Uterus (tissue), 2 donors: Measurements from ENCODE around the gene IKZF3.

Source experiments
- POLR2A ChIP-seq, 2 donors: fragments of 450-650 bp; IDR thresholded peaks; one replicate each; pipeline ENCODE4 v1.6.1; 2016; ENCODE audit warnings: antibody characterized with exemption in 2 of 2, mild to moderate bottlenecking in 1 of 2, moderate library complexity in 1 of 2
- TF ChIP-seq, protein P1 (sequence below), 4 experiments: fragments of 200-600 bp in 2 of 4; fragments of 450-650 bp in 2 of 4; sonication (generic) in 2 of 4; IDR thresholded peaks; one replicate each; pipeline ENCODE4 v1.5.1; 2016 to 2019; ENCODE audit warnings: antibody characterized with exemption in 4 of 4, mild to moderate bottlenecking in 2 of 4, moderate library complexity in 1 of 4

GRCh38 chr17:39822051-39822451, 42.1 kb downstream of the IKZF3 start:
- TF ChIP-seq, protein P1, sequence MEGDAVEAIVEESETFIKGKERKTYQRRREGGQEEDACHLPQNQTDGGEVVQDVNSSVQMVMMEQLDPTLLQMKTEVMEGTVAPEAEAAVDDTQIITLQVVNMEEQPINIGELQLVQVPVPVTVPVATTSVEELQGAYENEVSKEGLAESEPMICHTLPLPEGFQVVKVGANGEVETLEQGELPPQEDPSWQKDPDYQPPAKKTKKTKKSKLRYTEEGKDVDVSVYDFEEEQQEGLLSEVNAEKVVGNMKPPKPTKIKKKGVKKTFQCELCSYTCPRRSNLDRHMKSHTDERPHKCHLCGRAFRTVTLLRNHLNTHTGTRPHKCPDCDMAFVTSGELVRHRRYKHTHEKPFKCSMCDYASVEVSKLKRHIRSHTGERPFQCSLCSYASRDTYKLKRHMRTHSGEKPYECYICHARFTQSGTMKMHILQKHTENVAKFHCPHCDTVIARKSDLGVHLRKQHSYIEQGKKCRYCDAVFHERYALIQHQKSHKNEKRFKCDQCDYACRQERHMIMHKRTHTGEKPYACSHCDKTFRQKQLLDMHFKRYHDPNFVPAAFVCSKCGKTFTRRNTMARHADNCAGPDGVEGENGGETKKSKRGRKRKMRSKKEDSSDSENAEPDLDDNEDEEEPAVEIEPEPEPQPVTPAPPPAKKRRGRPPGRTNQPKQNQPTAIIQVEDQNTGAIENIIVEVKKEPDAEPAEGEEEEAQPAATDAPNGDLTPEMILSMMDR (IDR thresholded peaks at IDR 0.05) = no peak
- TF ChIP-seq POLR2A (IDR thresholded peaks at IDR 0.05) = no peak
